K562 (cell line): Measurements from ENCODE around the gene ATF5. TPM values are rescaled to one million over a fixed set of nuclear protein-coding genes. Genes with fewer than 3 reads are reported as not detected.

Source experiments
- ATAC-seq: fragments of 200-7000 bp; cut with Tn5 transposase; 3 replicates; pipeline ENCODE4 v1.9.1; 2020; ENCODE audit warnings: moderate library complexity
- BruUV-seq: library from RNA; stranded (reverse); fragments of 400-500 nt; replicated peaks from 2 replicates; lab custom pipeline; 2021; lab: Mats Ljungman, UMichigan
- CTCF ChIA-PET: fragments of 300-600 bp; formaldehyde crosslinking; extraction: SDS; loops from one replicate; lab custom pipeline; 2021; ENCODE audit warnings: low intra/inter-chr PET ratio; lab: Yijun Ruan, JAX
- POLR2A ChIA-PET: fragments of 300-600, 350-650 bp; sonication (Branson Sonifier 250); formaldehyde crosslinking; extraction: SDS; loops from one replicate; lab custom pipeline; 2021; ENCODE audit warnings: antibody characterized with exemption, inconsistent platforms; lab: Yijun Ruan, JAX
- DNase-seq, 4 experiments: peaks; one replicate each; pipeline versions ENCODE4 v3.0.0 to v3.0.0-alpha.2; 2011 to 2018; ENCODE audit warnings: low spot score in 3 of 4, mixed read lengths in 3 of 4; ENCODE audit errors: extremely low read depth in 1 of 4
- FAIRE-seq: peaks from 2 replicates; lab custom pipeline; 2011; peaks lifted over from hg19 to GRCh38; lab: Jason Lieb, UNC
- H2AFZ ChIP-seq: 2 replicates; pipeline ENCODE4 v1.6.0; 2011; ENCODE audit warnings: low read depth, low read length, control low read depth, inconsistent platforms
- H3K27ac ChIP-seq: fragments of 200-600 bp; 3 replicates; pipeline ENCODE4 v1.8.0; 2011; ENCODE audit warnings: low read depth, mild to moderate bottlenecking, control low read depth, inconsistent platforms, low read length, moderate library complexity, mixed read lengths; ENCODE audit errors: extremely low read depth
- H3K27me3 ChIP-seq, 2 experiments: fragments of 300-600 bp in 1 of 2; 2 replicates in 1 of 2; 3 replicates in 1 of 2; pipeline versions ENCODE4 v1.6.0 to v1.8.0; 2011; ENCODE audit warnings: inconsistent platforms in 2 of 2, low read length in 2 of 2, mild to moderate bottlenecking in 1 of 2, mixed read lengths in 1 of 2, moderate library complexity in 1 of 2; ENCODE audit not compliant: control insufficient read depth in 2 of 2, insufficient read depth in 2 of 2
- H3K36me3 ChIP-seq: fragments of 300-600 bp; 3 replicates; pipeline ENCODE4 v1.8.0; 2011; ENCODE audit warnings: mild to moderate bottlenecking, low read length, inconsistent platforms; ENCODE audit not compliant: control insufficient read depth, insufficient read depth
- H3K4me1 ChIP-seq, 2 experiments: fragments of 200-600 bp in 1 of 2; replicated peaks in 1 of 2; 2 replicates in 1 of 2; 3 replicates in 1 of 2; pipeline versions ENCODE4 v1.5.1 to v1.8.0; 2011; ENCODE audit warnings: inconsistent platforms in 2 of 2, low read length in 2 of 2, mild to moderate bottlenecking in 1 of 2, mixed read lengths in 1 of 2, moderate library complexity in 1 of 2; ENCODE audit not compliant: control insufficient read depth in 2 of 2, insufficient read depth in 2 of 2
- H3K4me2 ChIP-seq: 2 replicates; pipeline ENCODE4 v1.6.1; 2011; ENCODE audit warnings: low read length, control low read depth, inconsistent platforms, mixed read lengths; ENCODE audit not compliant: insufficient read depth
- H3K4me3 ChIP-seq: fragments of 200-600 bp; sonication (generic), shearing (Covaris generic); 2 replicates; pipeline ENCODE4 v1.5.1; 2016; ENCODE audit warnings: control low read depth, inconsistent platforms
- H3K79me2 ChIP-seq: fragments of 200-600 bp; 3 replicates; pipeline ENCODE4 v1.8.0; 2011; ENCODE audit warnings: low read length, inconsistent platforms; ENCODE audit not compliant: control insufficient read depth, insufficient read depth
- H3K9ac ChIP-seq, 2 experiments: 2 replicates each; pipeline versions ENCODE4 v1.6.0 to v1.6.1; 2011; ENCODE audit warnings: low read depth in 2 of 2, low read length in 2 of 2, control low read depth in 1 of 2, inconsistent platforms in 1 of 2, mild to moderate bottlenecking in 1 of 2, mixed read lengths in 1 of 2; ENCODE audit not compliant: insufficient read depth in 1 of 2
- H3K9me1 ChIP-seq: one replicate; pipeline ENCODE4 v1.6.0; 2011; ENCODE audit warnings: inconsistent platforms, mild to moderate bottlenecking, low read length, moderate library complexity; ENCODE audit not compliant: control insufficient read depth, insufficient read depth
- H3K9me3 ChIP-seq: replicated peaks from 2 replicates; pipeline ENCODE4 v1.5.1; 2011; ENCODE audit warnings: low read depth, low read length, inconsistent platforms; ENCODE audit not compliant: control insufficient read depth, insufficient read depth
- H4K20me1 ChIP-seq: replicated peaks from 2 replicates; pipeline ENCODE4 v1.6.1; 2011; ENCODE audit warnings: low read length, inconsistent platforms, mixed read lengths; ENCODE audit not compliant: control insufficient read depth, insufficient read depth
- JUNB ChIP-seq: fragments of 450-650 bp; formaldehyde crosslinking; conservative IDR thresholded peaks from 2 replicates; pipeline ENCODE4 v1.4.0; 2020; ENCODE audit warnings: mild to moderate bottlenecking
- KLF10 ChIP-seq: fragments of 250-450 bp; sonication (Bioruptor Pico); IDR thresholded peaks from 2 replicates; pipeline ENCODE4 v1.6.1; 2021; ENCODE audit warnings: matching md5 sums
- MTA1 ChIP-seq: fragments of 450-650 bp; IDR thresholded peaks from 2 replicates; pipeline ENCODE4 v1.6.1; 2017; ENCODE audit warnings: borderline replicate concordance
- SP1 ChIP-seq: sonication (generic); formaldehyde crosslinking; IDR thresholded peaks from 2 replicates; pipeline ENCODE4 v1.8.1; 2022; ENCODE audit warnings: mild to moderate bottlenecking, missing genetic modification reagents
- ZC3H11A ChIP-seq: IDR thresholded peaks from 2 replicates; pipeline ENCODE4 v1.6.1; 2012; ENCODE audit warnings: low read depth, low read length, improper control_type of control experiment
- ZNF140 ChIP-seq: fragments of 250-450 bp; sonication (Bioruptor Pico); IDR thresholded peaks from 2 replicates; pipeline ENCODE4 v1.8.0; 2021; ENCODE audit warnings: moderate library complexity, mild to moderate bottlenecking, inconsistent platforms
- ZNF79 ChIP-seq: fragments of 250-450 bp; sonication (Bioruptor Pico); IDR thresholded peaks from 2 replicates; pipeline ENCODE4 v1.4.0; 2020; ENCODE audit warnings: low read depth, mild to moderate bottlenecking, moderate library complexity
- WGBS: fragments of 100-300 bp; shearing (Covaris generic); methylation state at CpG from one replicate; pipeline ENCODE4 v1.1.6; 2016; ENCODE audit warnings: low coverage, mixed read lengths; ENCODE audit not compliant: insufficient coverage; ENCODE audit errors: missing lambda C conversion rate; 5-methylcytosine and 5-hydroxymethylcytosine counted together
- in situ Hi-C: fragments of 300-500 bp; cut with MboI; formaldehyde crosslinking; loops from 4 replicates; pipeline ENCODE4 v1.15.0; 2018; ENCODE audit warnings: inconsistent platforms, mixed read lengths
- intact Hi-C: fragments of 100-400 bp; cut with micrococcal nuclease; formaldehyde crosslinking; loops from 2 replicates; pipeline ENCODE4 v1.14.2; 2022
- polyA plus RNA-seq, 8 experiments: library from polyadenylated mRNA; depleted of rRNA in 4 of 8; stranded (reverse) in 5 of 8; unstranded in 3 of 8; fragments of >200 nt; fragmentation: Nextera tagmentation in 2 of 8; fragmentation: Illumina TruSeq in 1 of 8; extraction: Ambion mirVana in 2 of 8; extraction: Trizol in 1 of 8; gene quantifications; 2 replicates each; pipeline versions ENCODE4 v1.2.1 to v1.2.3, GENCODE V29; 2011 to 2014; ENCODE audit warnings: inconsistent platforms in 1 of 8, missing spikeins in 1 of 8
- total RNA-seq, 7 experiments: library from RNA; depleted of rRNA in 6 of 7; stranded (reverse); fragments of >200 nt in 6 of 7; fragmentation: Illumina TruSeq in 2 of 7; extraction: Trizol in 2 of 7; gene quantifications; 2 replicates each; pipeline versions ENCODE4 v1.2.1 to v1.2.3, GENCODE V29; 2011 to 2021; ENCODE audit warnings: low replicate concordance in 1 of 7
- TF ChIP-seq, protein P1 (sequence below): fragments of 250-450 bp; sonication (Bioruptor Pico); IDR thresholded peaks from 2 replicates; pipeline ENCODE4 v1.9.0; 2021; ENCODE audit warnings: mild to moderate bottlenecking, inconsistent platforms
- TF ChIP-seq, protein P2 (sequence below): IDR thresholded peaks from 2 replicates; pipeline ENCODE4 v1.6.1; 2012; ENCODE audit warnings: low read depth, low read length, improper control_type of control experiment, borderline replicate concordance
- TF ChIP-seq, protein P3 (sequence below): fragments of 250-450 bp; sonication (Bioruptor Pico); IDR thresholded peaks from 2 replicates; pipeline ENCODE4 v1.8.0; 2022; ENCODE audit warnings: inconsistent platforms, mild to moderate bottlenecking, moderate library complexity, borderline replicate concordance
- TF ChIP-seq, protein P4 (sequence below): sonication (generic); formaldehyde crosslinking; IDR thresholded peaks from 2 replicates; pipeline ENCODE4 v1.8.1; 2023; ENCODE audit warnings: mild to moderate bottlenecking, missing genetic modification reagents, moderate library complexity
- TF ChIP-seq, protein P5 (sequence below), 2 experiments: fragments of 450-650 bp in 1 of 2; IDR thresholded peaks; 2 replicates each; pipeline ENCODE4 v1.6.1; 2011 to 2017; ENCODE audit warnings: low read depth in 2 of 2, antibody characterized with exemption in 1 of 2, borderline replicate concordance in 1 of 2, low read length in 1 of 2, mild to moderate bottlenecking in 1 of 2, mixed read lengths in 1 of 2; ENCODE audit not compliant: control insufficient read depth in 1 of 2

The ATF5 gene
- total and polyA plus RNA-seq, 9 of the 15 experiments (the other 6 are each of a cell fraction or from before 2014, with no cell fraction given): 3.0 to 57.6 (median 11.1) TPM

DNA sequence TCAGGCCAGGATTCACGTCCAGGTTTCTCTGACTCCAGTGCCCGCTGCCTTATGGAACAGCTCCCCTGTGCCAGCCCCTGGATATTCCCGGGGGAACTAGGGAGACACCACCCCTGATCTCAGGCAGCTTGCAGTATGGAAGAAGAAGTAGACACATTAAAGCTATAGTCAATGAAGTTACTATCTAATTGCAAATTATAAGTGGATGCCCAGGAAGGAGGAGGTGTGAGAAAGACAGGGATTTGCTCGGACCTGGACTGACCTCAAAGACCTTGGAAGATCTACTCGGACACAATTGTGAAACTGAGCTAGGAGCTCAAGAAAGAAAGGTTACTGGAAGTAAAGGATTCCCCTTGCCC, 21.6 kb downstream of the ATF5 start:
- no TSS peak for BruUV-seq
- WGBS: 18% methylated on average over 5 of the region's 5 CpGs
- in situ Hi-C loops: no loop called here
- H2AFZ ChIP-seq: no peak overlapping the region
- POLR2A ChIA-PET: interaction anchor here (0.9 kb wide), 1 partner anchor 22 kb away, joined by 3 read pairs; the partner anchor contains the start of genes ATF5 and NUP62
- H3K79me2 ChIP-seq: no peaks in the 10 kb centered on the region
- ATAC-seq (no peak), DNase-seq (no peak), FAIRE-seq (no peak)
- H3K9me1 ChIP-seq: no peaks in the 10 kb centered on the region
- H3K27me3 ChIP-seq: peaks cover 3 to 4% of the 10 kb centered on the region in 2 experiments; a peak in 3 of 5 replicates
- CTCF ChIA-PET: no interaction called here
- H3K36me3 ChIP-seq: no peaks in the 10 kb centered on the region
- H3K4me2 ChIP-seq: no peak overlapping the region
- peaks cover 18% of the 10 kb centered on the region in 2 experiments; a peak in 4 of 5 replicates for H3K4me1 ChIP-seq
- H3K27ac ChIP-seq: no peak overlapping the region
- intact Hi-C loops: no loop called here
- H4K20me1 ChIP-seq: no peaks in the 10 kb centered on the region
- H3K4me3 ChIP-seq: no peak overlapping the region
- no peak overlapping the region for H3K9ac ChIP-seq
- H3K9me3 ChIP-seq: no peaks in the 10 kb centered on the region
- TF ChIP-seq, protein P1, sequence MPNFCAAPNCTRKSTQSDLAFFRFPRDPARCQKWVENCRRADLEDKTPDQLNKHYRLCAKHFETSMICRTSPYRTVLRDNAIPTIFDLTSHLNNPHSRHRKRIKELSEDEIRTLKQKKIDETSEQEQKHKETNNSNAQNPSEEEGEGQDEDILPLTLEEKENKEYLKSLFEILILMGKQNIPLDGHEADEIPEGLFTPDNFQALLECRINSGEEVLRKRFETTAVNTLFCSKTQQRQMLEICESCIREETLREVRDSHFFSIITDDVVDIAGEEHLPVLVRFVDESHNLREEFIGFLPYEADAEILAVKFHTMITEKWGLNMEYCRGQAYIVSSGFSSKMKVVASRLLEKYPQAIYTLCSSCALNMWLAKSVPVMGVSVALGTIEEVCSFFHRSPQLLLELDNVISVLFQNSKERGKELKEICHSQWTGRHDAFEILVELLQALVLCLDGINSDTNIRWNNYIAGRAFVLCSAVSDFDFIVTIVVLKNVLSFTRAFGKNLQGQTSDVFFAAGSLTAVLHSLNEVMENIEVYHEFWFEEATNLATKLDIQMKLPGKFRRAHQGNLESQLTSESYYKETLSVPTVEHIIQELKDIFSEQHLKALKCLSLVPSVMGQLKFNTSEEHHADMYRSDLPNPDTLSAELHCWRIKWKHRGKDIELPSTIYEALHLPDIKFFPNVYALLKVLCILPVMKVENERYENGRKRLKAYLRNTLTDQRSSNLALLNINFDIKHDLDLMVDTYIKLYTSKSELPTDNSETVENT (CRISPR knock-in tag): no peak
- TF ChIP-seq, protein P2, sequence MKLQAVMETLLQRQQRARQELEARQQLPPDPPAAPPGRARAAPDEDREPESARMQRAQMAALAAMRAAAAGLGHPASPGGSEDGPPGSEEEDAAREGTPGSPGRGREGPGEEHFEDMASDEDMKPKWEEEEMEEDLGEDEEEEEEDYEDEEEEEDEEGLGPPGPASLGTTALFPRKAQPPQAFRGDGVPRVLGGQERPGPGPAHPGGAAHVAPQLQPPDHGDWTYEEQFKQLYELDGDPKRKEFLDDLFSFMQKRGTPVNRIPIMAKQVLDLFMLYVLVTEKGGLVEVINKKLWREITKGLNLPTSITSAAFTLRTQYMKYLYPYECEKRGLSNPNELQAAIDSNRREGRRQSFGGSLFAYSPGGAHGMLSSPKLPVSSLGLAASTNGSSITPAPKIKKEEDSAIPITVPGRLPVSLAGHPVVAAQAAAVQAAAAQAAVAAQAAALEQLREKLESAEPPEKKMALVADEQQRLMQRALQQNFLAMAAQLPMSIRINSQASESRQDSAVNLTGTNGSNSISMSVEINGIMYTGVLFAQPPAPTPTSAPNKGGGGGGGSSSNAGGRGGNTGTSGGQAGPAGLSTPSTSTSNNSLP: no peak
- TF ChIP-seq ZC3H11A (no peak), JUNB (CRISPR knock-in tag) (no peak), MTA1 (no peak), KLF10 (CRISPR knock-in tag) (no peak), SP1 (CRISPR knock-in tag) (no peak), ZNF140 (CRISPR knock-in tag) (no peak), ZNF79 (CRISPR knock-in tag) (peak; percentile 99)
- TF ChIP-seq, protein P3, sequence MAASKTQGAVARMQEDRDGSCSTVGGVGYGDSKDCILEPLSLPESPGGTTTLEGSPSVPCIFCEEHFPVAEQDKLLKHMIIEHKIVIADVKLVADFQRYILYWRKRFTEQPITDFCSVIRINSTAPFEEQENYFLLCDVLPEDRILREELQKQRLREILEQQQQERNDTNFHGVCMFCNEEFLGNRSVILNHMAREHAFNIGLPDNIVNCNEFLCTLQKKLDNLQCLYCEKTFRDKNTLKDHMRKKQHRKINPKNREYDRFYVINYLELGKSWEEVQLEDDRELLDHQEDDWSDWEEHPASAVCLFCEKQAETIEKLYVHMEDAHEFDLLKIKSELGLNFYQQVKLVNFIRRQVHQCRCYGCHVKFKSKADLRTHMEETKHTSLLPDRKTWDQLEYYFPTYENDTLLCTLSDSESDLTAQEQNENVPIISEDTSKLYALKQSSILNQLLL (CRISPR knock-in tag): no peak
- TF ChIP-seq, protein P4, sequence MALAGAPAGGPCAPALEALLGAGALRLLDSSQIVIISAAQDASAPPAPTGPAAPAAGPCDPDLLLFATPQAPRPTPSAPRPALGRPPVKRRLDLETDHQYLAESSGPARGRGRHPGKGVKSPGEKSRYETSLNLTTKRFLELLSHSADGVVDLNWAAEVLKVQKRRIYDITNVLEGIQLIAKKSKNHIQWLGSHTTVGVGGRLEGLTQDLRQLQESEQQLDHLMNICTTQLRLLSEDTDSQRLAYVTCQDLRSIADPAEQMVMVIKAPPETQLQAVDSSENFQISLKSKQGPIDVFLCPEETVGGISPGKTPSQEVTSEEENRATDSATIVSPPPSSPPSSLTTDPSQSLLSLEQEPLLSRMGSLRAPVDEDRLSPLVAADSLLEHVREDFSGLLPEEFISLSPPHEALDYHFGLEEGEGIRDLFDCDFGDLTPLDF (CRISPR knock-in tag): no peak
- TF ChIP-seq, protein P5, sequence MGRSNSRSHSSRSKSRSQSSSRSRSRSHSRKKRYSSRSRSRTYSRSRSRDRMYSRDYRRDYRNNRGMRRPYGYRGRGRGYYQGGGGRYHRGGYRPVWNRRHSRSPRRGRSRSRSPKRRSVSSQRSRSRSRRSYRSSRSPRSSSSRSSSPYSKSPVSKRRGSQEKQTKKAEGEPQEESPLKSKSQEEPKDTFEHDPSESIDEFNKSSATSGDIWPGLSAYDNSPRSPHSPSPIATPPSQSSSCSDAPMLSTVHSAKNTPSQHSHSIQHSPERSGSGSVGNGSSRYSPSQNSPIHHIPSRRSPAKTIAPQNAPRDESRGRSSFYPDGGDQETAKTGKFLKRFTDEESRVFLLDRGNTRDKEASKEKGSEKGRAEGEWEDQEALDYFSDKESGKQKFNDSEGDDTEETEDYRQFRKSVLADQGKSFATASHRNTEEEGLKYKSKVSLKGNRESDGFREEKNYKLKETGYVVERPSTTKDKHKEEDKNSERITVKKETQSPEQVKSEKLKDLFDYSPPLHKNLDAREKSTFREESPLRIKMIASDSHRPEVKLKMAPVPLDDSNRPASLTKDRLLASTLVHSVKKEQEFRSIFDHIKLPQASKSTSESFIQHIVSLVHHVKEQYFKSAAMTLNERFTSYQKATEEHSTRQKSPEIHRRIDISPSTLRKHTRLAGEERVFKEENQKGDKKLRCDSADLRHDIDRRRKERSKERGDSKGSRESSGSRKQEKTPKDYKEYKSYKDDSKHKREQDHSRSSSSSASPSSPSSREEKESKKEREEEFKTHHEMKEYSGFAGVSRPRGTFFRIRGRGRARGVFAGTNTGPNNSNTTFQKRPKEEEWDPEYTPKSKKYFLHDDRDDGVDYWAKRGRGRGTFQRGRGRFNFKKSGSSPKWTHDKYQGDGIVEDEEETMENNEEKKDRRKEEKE (IDR thresholded peaks at IDR 0.05; ENCODE audit: borderline replicate concordance in 1 of 2, control insufficient read depth in 1 of 2, low read depth in 2 of 2, low read length in 1 of 2): no peak
